Duodenal mucosa (tissue), 2 donors: ENCODE results near the gene TNIK.

ENCODE experiments used
- H3K27ac ChIP-seq: one replicate; pipeline ENCODE4 v1.7.0; 2013; ENCODE audit warnings: low read depth, low read length
- H3K27me3 ChIP-seq, 2 donors: one replicate each; pipeline ENCODE4 v1.7.0; 2013; ENCODE audit warnings: low read length in 2 of 2, control low read depth in 1 of 2; ENCODE audit not compliant: insufficient read depth in 2 of 2, control insufficient read depth in 1 of 2
- H3K36me3 ChIP-seq, 2 donors: one replicate each; pipeline ENCODE4 v1.7.0; 2013; ENCODE audit warnings: low read length in 2 of 2, control low read depth in 1 of 2; ENCODE audit not compliant: insufficient read depth in 2 of 2, control insufficient read depth in 1 of 2
- H3K4me1 ChIP-seq, 2 donors: one replicate each; pipeline ENCODE4 v1.7.0; 2013; ENCODE audit warnings: low read length in 2 of 2, control low read depth in 1 of 2; ENCODE audit not compliant: insufficient read depth in 2 of 2, control insufficient read depth in 1 of 2
- H3K4me3 ChIP-seq, 2 donors: one replicate each; pipeline ENCODE4 v1.7.0; 2013; ENCODE audit warnings: low read length in 2 of 2, low read depth in 1 of 2
- H3K9ac ChIP-seq, 2 donors: one replicate each; pipeline ENCODE4 v1.7.0; 2013; ENCODE audit warnings: low read length in 2 of 2, low read depth in 1 of 2
- H3K9me3 ChIP-seq, 2 donors: one replicate each; pipeline ENCODE4 v1.7.0; 2013; ENCODE audit warnings: low read length in 2 of 2, control low read depth in 1 of 2; ENCODE audit not compliant: control insufficient read depth in 1 of 2

The TNIK gene

GRCh38 chr3:171221104-171221503 is 239.1 kb downstream of the TNIK start:
- H3K4me3 ChIP-seq, result no peak overlapping the region
- peaks cover 6 to 8% of the 10 kb centered on the region in 2 donors for H3K4me1 ChIP-seq
- H3K9me3 ChIP-seq, result peaks cover 0 to 1% of the 10 kb centered on the region in 2 donors
- no peaks in the 10 kb centered on the region for H3K27me3 ChIP-seq
- no peak overlapping the region for H3K27ac ChIP-seq
- no peak overlapping the region for H3K9ac ChIP-seq
- H3K36me3 ChIP-seq, result peaks cover 0 to 5% of the 10 kb centered on the region in 2 donors

- Histone ChIP-seq H3K4me3 (no peak overlapping the region), H3K27ac (no peak overlapping the region), H3K9me3 (no peaks in the 10 kb centered on the region), H3K27me3 (no peaks in the 10 kb centered on the region), H3K36me3 (no peaks in the 10 kb centered on the region), H3K9ac (no peak overlapping the region), H3K4me1 (peaks cover 6 to 8% of the 10 kb centered on the region in 2 donors)
Observed at GRCh38 chr3:171219258-171219657, 240.9 kb downstream of the TNIK start.

- Histone ChIP-seq H3K36me3 (no peaks in the 10 kb centered on the region), H3K4me1 (peaks cover 6 to 8% of the 10 kb centered on the region in 2 donors), H3K9me3 (no peaks in the 10 kb centered on the region), H3K27ac (no peak overlapping the region), H3K9ac (no peak overlapping the region), H3K27me3 (no peaks in the 10 kb centered on the region), H3K4me3 (no peak overlapping the region)
Observed at GRCh38 chr3:171218069-171218468, 242.1 kb downstream of the TNIK start.

GRCh38 chr3:171213907-171214306 is 246.3 kb downstream of the TNIK start:
- Histone ChIP-seq H3K9me3 (no peaks in the 10 kb centered on the region), H3K4me1 (no peaks in the 10 kb centered on the region), H3K27ac (no peak overlapping the region), H3K36me3 (peaks cover 0 to 5% of the 10 kb centered on the region in 2 donors), H3K9ac (no peak overlapping the region), H3K4me3 (no peak overlapping the region), H3K27me3 (no peaks in the 10 kb centered on the region)

GRCh38 chr3:171213178-171213577 is 247.0 kb downstream of the TNIK start:
- no peak overlapping the region for H3K27ac ChIP-seq
- no peaks in the 10 kb centered on the region for H3K27me3 ChIP-seq
- peaks cover 0 to 5% of the 10 kb centered on the region in 2 donors for H3K36me3 ChIP-seq
- no peak overlapping the region for H3K9ac ChIP-seq
- H3K4me1 ChIP-seq, result no peaks in the 10 kb centered on the region
- H3K9me3 ChIP-seq, result no peaks in the 10 kb centered on the region
- H3K4me3 ChIP-seq, result no peak overlapping the region

- peaks cover 0 to 5% of the 10 kb centered on the region in 2 donors for H3K36me3 ChIP-seq
- no peak overlapping the region for H3K27ac ChIP-seq
- no peaks in the 10 kb centered on the region for H3K27me3 ChIP-seq
- H3K4me3 ChIP-seq, result no peak overlapping the region
- H3K9ac ChIP-seq, result no peak overlapping the region
- no peaks in the 10 kb centered on the region for H3K4me1 ChIP-seq
- no peaks in the 10 kb centered on the region for H3K9me3 ChIP-seq
Observed at GRCh38 chr3:171212648-171213047, 247.6 kb downstream of the TNIK start.

GRCh38 chr3:171206283-171206682 is 253.9 kb downstream of the TNIK start:
- H3K9ac ChIP-seq, result no peak overlapping the region
- no peak overlapping the region for H3K27ac ChIP-seq
- no peaks in the 10 kb centered on the region for H3K9me3 ChIP-seq
- H3K4me3 ChIP-seq, result no peak overlapping the region
- no peaks in the 10 kb centered on the region for H3K27me3 ChIP-seq
- H3K4me1 ChIP-seq, result no peaks in the 10 kb centered on the region
- H3K36me3 ChIP-seq, result peaks cover 3 to 15% of the 10 kb centered on the region in 2 donors

- Histone ChIP-seq H3K36me3 (peaks cover 3 to 10% of the 10 kb centered on the region in 2 donors), H3K9ac (no peak overlapping the region), H3K27ac (no peak overlapping the region), H3K4me3 (no peak overlapping the region), H3K27me3 (no peaks in the 10 kb centered on the region), H3K9me3 (no peaks in the 10 kb centered on the region), H3K4me1 (peaks cover 0 to 2% of the 10 kb centered on the region in 2 donors)
Observed at GRCh38 chr3:171204942-171205341, 255.3 kb downstream of the TNIK start.

GRCh38 chr3:171201825-171202224 is 258.4 kb downstream of the TNIK start:
- no peak overlapping the region for H3K4me3 ChIP-seq
- H3K4me1 ChIP-seq, result peaks cover 0 to 2% of the 10 kb centered on the region in 2 donors
- no peak overlapping the region for H3K9ac ChIP-seq
- H3K36me3 ChIP-seq, result peaks cover 3 to 10% of the 10 kb centered on the region in 2 donors
- H3K27me3 ChIP-seq, result no peaks in the 10 kb centered on the region
- no peaks in the 10 kb centered on the region for H3K9me3 ChIP-seq
- H3K27ac ChIP-seq, result no peak overlapping the region

GRCh38 chr3:171200750-171201088 is 259.5 kb downstream of the TNIK start:
- H3K4me3 ChIP-seq, result no peak overlapping the region
- H3K4me1 ChIP-seq, result peaks cover 0 to 2% of the 10 kb centered on the region in 2 donors
- no peaks in the 10 kb centered on the region for H3K9me3 ChIP-seq
- no peak overlapping the region for H3K27ac ChIP-seq
- no peaks in the 10 kb centered on the region for H3K27me3 ChIP-seq
- no peak overlapping the region for H3K9ac ChIP-seq
- peaks cover under 1 to 7% of the 10 kb centered on the region in 2 donors for H3K36me3 ChIP-seq
